Measurements from ENCODE around the gene TOX3.

The TOX3 gene

GRCh38 chr16:52441886-52442285 is 105.1 kb downstream of the TOX3 start:
- no peak for DNase-seq

- no peak for DNase-seq
Observed at GRCh38 chr16:52440248-52440647, 106.7 kb downstream of the TOX3 start.

- DNase-seq = no peak
Observed at GRCh38 chr16:52439750-52440149, 107.2 kb downstream of the TOX3 start.

- DNase-seq = no peak
Observed at GRCh38 chr16:52439171-52439701, 107.7 kb downstream of the TOX3 start.

GRCh38 chr16:52437277-52437670 is 109.7 kb downstream of the TOX3 start:
- DNase-seq = no peak

GRCh38 chr16:52436339-52437276 is 110.3 kb downstream of the TOX3 start:
- DNase-seq = no peak

GRCh38 chr16:52434224-52434623 is 112.7 kb downstream of the TOX3 start:
- no peak for DNase-seq

- DNase-seq = no peak
Observed at GRCh38 chr16:52433643-52434042, 113.3 kb downstream of the TOX3 start.

- DNase-seq = no peak
Observed at GRCh38 chr16:52424591-52424990, 122.4 kb downstream of the TOX3 start.

- DNase-seq = no peak
Observed at GRCh38 chr16:52422307-52422706, 124.6 kb downstream of the TOX3 start.

- no peak for DNase-seq
Observed at GRCh38 chr16:52418201-52418600, 128.7 kb downstream of the TOX3 start.

- DNase-seq = no peak
Observed at GRCh38 chr16:52416888-52417287, 130.1 kb downstream of the TOX3 start.

GRCh38 chr16:52411011-52411410 is 135.9 kb downstream of the TOX3 start:
- no peak for DNase-seq

- DNase-seq = no peak
Observed at GRCh38 chr16:52408191-52408845, 138.6 kb downstream of the TOX3 start.

GRCh38 chr16:52407778-52408177 is 139.2 kb downstream of the TOX3 start:
- no peak for DNase-seq

- DNase-seq = no peak
Observed at GRCh38 chr16:52405441-52405840, 141.5 kb downstream of the TOX3 start.

GRCh38 chr16:52404546-52404945 is 142.4 kb downstream of the TOX3 start:
- no peak for DNase-seq

- DNase-seq = no peak
Observed at GRCh38 chr16:52399116-52399515, 147.8 kb downstream of the TOX3 start.

- no peak for DNase-seq
Observed at GRCh38 chr16:52398491-52398960, 148.4 kb downstream of the TOX3 start.

- no peak for DNase-seq
Observed at GRCh38 chr16:52398021-52398420, 148.9 kb downstream of the TOX3 start.

GRCh38 chr16:52393448-52393847 is 153.5 kb downstream of the TOX3 start:
- no peak for DNase-seq

- DNase-seq = no peak
Observed at GRCh38 chr16:52389045-52389444, 157.9 kb downstream of the TOX3 start.
